Upper lobe of right lung (tissue), 1 donor: ENCODE measurements around the gene UTF1. TPM values are rescaled to one million over a fixed set of nuclear protein-coding genes. Genes with fewer than 3 reads are reported as not detected.

Experiments
- ATAC-seq: fragments of 200-7000 bp; cut with Tn5 transposase; one replicate; pipeline ENCODE4 v1.9.1; 2020; ENCODE audit warnings: mild to moderate bottlenecking, moderate library complexity
- DNase-seq: peaks from one replicate; pipeline ENCODE4 v3.0.0-alpha.2; 2020
- H3K27ac ChIP-seq: fragments of 200-600 bp; one replicate; pipeline ENCODE4 v1.8.0; 2022
- H3K27me3 ChIP-seq: fragments of 200-600 bp; one replicate; pipeline ENCODE4 v1.8.0; 2022; ENCODE audit warnings: mild to moderate bottlenecking
- H3K36me3 ChIP-seq: fragments of 200-600 bp; one replicate; pipeline ENCODE4 v1.8.0; 2022
- H3K4me1 ChIP-seq: fragments of 200-600 bp; one replicate; pipeline ENCODE4 v1.8.0; 2022
- H3K4me3 ChIP-seq: fragments of 200-600 bp; one replicate; pipeline ENCODE4 v1.8.0; 2022; ENCODE audit warnings: mild to moderate bottlenecking
- H3K9me3 ChIP-seq: fragments of 200-600 bp; one replicate; pipeline ENCODE4 v1.8.0; 2022
- CTCF ChIP-seq: fragments of 200-600 bp; IDR thresholded peaks from one replicate; pipeline ENCODE4 v1.8.0; 2022; ENCODE audit warnings: antibody characterized with exemption
- intact Hi-C: fragments of 100-400 bp; cut with DNase I; formaldehyde crosslinking; loops from one replicate; pipeline ENCODE4 v1.11.0; 2022
- total RNA-seq: library from RNA; stranded (reverse); fragmentation: NEBNext Ultra II Directional; extraction: Animal tissue kit (Norgen Biotek cat#: 25700); gene quantifications from one replicate; pipeline ENCODE4 v1.2.1, GENCODE V29; 2021
- donor health status: DM: no; HTN: yes; CAD: no; lungs with severe emphysema.

The UTF1 gene
- total RNA-seq, 1 donor from 2014 or later = not detected

- H3K4me1 ChIP-seq = no peaks in the 10 kb centered on the region
- H3K36me3 ChIP-seq = no peaks in the 10 kb centered on the region
- DNase-seq (no peak), ATAC-seq (no peak)
- no peak overlapping the region for H3K4me3 ChIP-seq
- H3K27ac ChIP-seq = no peak overlapping the region
- intact Hi-C loops = no loop called here
- peaks cover 22% of the 10 kb centered on the region for H3K27me3 ChIP-seq
- TF ChIP-seq CTCF = no peak
- H3K9me3 ChIP-seq = no peaks in the 10 kb centered on the region
These were observed 20.1 kb downstream of the UTF1 start for GRCh38 chr10:133249975-133250754.

- no peak overlapping the region for H3K4me3 ChIP-seq
- peaks cover 10% of the 10 kb centered on the region for H3K27me3 ChIP-seq
- H3K36me3 ChIP-seq = no peaks in the 10 kb centered on the region
- ATAC-seq = no peak
- no peak for DNase-seq
- TF ChIP-seq CTCF = no peak
- H3K4me1 ChIP-seq = no peaks in the 10 kb centered on the region
- H3K27ac ChIP-seq = no peak overlapping the region
- no peaks in the 10 kb centered on the region for H3K9me3 ChIP-seq
- intact Hi-C loops = no loop called here
These were observed 21.6 kb downstream of the UTF1 start for GRCh38 chr10:133251388-133252222.

GRCh38 chr10:133252223-133252552, 22.2 kb downstream of the UTF1 start:
- Histone ChIP-seq H3K36me3 (no peaks in the 10 kb centered on the region), H3K27me3 (peaks cover 10% of the 10 kb centered on the region), H3K4me1 (peaks cover 2% of the 10 kb centered on the region), H3K27ac (no peak overlapping the region), H3K9me3 (no peaks in the 10 kb centered on the region), H3K4me3 (no peak overlapping the region)
- intact Hi-C loops = no loop called here
- TF ChIP-seq CTCF = no peak
- ATAC-seq = no peak
- no peak for DNase-seq

- intact Hi-C loops = no loop called here
- ATAC-seq = no peak
- H3K27ac ChIP-seq = no peak overlapping the region
These were observed 23.4 kb downstream of the UTF1 start for GRCh38 chr10:133253361-133253955.

More at GRCh38 chr10:133253361-133253955, 23.4 kb downstream of the UTF1 start:
- Histone ChIP-seq H3K36me3 (no peaks in the 10 kb centered on the region), H3K9me3 (no peaks in the 10 kb centered on the region), H3K27me3 (peaks cover 10% of the 10 kb centered on the region), H3K4me1 (peaks cover 15% of the 10 kb centered on the region), H3K4me3 (no peak overlapping the region)
- no peak for DNase-seq
- TF ChIP-seq CTCF = no peak
